Measurements from ENCODE around the gene DMD.

Gene DMD

DNA sequence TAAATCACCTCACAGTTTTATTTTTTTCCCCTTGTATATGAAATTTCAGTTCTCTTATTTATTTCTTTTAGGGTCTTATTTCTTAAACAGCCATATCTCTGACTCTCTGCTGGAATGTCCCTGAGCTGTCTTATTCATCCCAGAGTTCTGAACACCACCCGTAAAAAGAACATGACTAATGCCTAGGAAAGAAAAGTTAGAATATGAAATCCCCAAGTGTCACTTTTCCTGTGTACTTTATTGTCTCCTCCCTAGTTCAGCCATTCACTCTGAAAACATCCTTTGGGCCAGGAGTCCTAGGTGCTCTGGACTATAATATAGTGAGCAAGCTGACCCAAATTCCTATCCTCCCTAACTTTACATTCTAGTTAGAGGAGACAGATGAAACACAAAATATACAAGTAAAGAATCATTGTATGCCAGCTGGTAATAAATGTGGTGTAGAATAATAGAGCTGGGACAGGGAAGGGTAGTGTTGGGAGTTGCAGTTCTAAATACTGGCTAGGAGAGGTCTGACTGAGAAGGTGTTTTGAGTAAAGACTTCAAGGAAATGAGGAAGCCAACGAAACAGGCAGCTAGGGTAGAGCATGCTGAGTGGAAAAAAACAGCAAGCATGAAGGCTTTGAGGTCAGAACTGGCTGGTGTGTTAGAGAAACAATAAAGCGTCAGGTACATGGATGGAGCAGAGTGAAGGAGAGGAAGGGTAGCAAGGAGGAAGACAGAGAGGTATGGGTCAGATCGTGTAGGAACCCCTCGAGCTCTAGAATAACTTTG is 2098.9 kb downstream of the DMD start:
- DNase-seq (ENCODE audit: low spot score), result no peak
- no peak for TF ChIP-seq CTCF (IDR thresholded peaks at IDR 0.05; ENCODE audit: borderline replicate concordance, control extremely low read depth, extremely low read depth, insufficient read depth, missing control alignments)
- in situ Hi-C loops (cut with MboI; ENCODE audit: low sequenced_read_pairs, unreplicated experiment), result no loop called here

DNA sequence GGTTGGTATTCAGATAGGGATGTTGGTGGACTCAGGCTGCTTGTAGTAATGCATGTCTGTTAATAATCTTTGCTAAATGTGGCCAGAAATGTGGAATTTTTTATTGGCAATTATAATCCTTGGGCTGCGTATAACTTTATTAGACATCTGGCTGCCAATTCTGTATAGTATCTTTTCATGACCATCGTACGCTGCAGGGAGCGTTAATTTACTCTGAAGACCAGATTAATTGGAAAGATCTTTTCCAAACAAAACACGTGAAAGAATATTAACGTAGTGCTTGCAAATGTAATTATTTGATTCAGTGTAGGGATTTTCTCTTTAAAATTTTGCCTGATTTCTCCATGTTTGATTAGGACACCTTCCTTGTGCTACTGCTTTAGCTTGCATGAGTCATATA is 2100.7 kb downstream of the DMD start:
- in situ Hi-C loops (cut with MboI; ENCODE audit: low sequenced_read_pairs, unreplicated experiment), result no loop called here
- DNase-seq (ENCODE audit: low spot score), result no peak
- TF ChIP-seq CTCF (IDR thresholded peaks at IDR 0.05; ENCODE audit: borderline replicate concordance, control extremely low read depth, extremely low read depth, insufficient read depth, missing control alignments), result no peak

DNA sequence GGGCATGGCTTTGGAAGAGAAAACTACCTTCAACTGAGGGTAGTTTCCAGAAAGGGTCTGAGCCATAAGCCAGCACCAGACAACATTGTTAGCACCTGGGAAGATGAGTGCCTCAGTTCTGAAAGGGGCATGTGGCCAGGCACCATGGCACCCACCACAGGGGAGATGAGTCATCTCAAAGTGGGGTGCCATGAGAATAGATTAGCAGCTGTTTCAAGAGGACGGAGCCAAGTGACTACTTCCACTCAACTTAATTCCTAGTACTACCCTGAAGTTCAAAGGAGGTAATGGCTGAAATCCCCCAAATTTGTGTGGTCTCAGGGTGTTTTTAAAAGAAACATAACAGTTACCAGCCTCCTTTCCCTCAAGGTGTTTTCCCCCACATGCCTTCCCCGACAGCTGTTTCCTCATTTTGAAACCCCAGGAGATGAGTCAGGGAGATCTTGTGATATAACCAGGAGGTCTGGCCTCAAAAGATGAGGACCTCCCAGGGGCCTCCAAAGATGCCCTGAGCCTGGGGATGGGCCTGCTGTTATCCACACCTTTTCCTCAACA is 2111.7 kb downstream of the DMD start:
- no peak for TF ChIP-seq CTCF (IDR thresholded peaks at IDR 0.05; ENCODE audit: borderline replicate concordance, control extremely low read depth, extremely low read depth, insufficient read depth, missing control alignments)
- in situ Hi-C loops (cut with MboI; ENCODE audit: low sequenced_read_pairs, unreplicated experiment), result no loop called here
- DNase-seq (ENCODE audit: low spot score), result peak; percentile 36

DNA sequence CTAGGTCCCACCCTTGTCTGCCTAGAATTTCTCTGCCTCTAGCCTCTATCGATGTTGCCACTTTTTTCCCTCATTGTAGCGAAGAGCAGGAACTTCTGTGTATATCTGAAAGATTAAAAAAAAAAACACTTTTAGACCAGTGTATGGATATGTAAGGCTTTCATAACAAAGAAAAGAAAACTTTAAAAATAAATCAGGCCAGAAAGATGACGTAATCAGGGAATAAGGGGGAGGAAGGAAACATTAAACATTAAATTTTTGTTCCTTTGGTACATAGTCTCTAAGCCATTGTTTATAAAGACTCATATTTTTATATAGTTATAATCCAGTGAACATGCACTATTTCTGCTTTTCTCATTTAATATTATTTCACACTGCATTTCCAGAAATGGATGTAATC is 2113.3 kb downstream of the DMD start:
- in situ Hi-C loops (cut with MboI; ENCODE audit: low sequenced_read_pairs, unreplicated experiment), result no loop called here
- no peak for TF ChIP-seq CTCF (IDR thresholded peaks at IDR 0.05; ENCODE audit: borderline replicate concordance, control extremely low read depth, extremely low read depth, insufficient read depth, missing control alignments)
- no peak for DNase-seq (ENCODE audit: low spot score)

GRCh38 chrX:31093639-31093975 is 2117.7 kb downstream of the DMD start:
- TF ChIP-seq CTCF (IDR thresholded peaks at IDR 0.05; ENCODE audit: borderline replicate concordance, control extremely low read depth, extremely low read depth, insufficient read depth, missing control alignments), result no peak
- no peak for DNase-seq (ENCODE audit: low spot score)
- in situ Hi-C loops (cut with MboI; ENCODE audit: low sequenced_read_pairs, unreplicated experiment), result no loop called here

GRCh38 chrX:31092970-31093638 is 2118.2 kb downstream of the DMD start:
- DNase-seq (ENCODE audit: low spot score), result peak; percentile 25
- in situ Hi-C loops (cut with MboI; ENCODE audit: low sequenced_read_pairs, unreplicated experiment), result no loop called here
- TF ChIP-seq CTCF (IDR thresholded peaks at IDR 0.05; ENCODE audit: borderline replicate concordance, control extremely low read depth, extremely low read depth, insufficient read depth, missing control alignments), result no peak

Data from GM13976 (cell line).